SH-SY5Y (cell line): ENCODE measurements around the gene FAT2.

ENCODE experiments used
- GATA2 ChIP-seq: IDR thresholded peaks from 2 replicates; pipeline ENCODE4 v1.6.1; 2011; ENCODE audit warnings: mild to moderate bottlenecking, low read depth, low read length
- GATA3 ChIP-seq: IDR thresholded peaks from 2 replicates; pipeline ENCODE4 v1.6.1; 2011; ENCODE audit warnings: low read depth, mild to moderate bottlenecking, low read length, moderate library complexity

- no peak for TF ChIP-seq GATA3
- no peak for TF ChIP-seq GATA2
Measured at GRCh38 chr5:151584057-151584937, 6.8 kb downstream of the FAT2 start.
